ENCODE results near the gene BACE2. TPM values are rescaled to one million over a fixed set of nuclear protein-coding genes. Genes with fewer than 3 reads are reported as not detected.

BACE2 gene
- total and polyA plus RNA-seq, 4 donors, result 1.7 to 16.7 (median 5.6) TPM

GRCh38 chr21:41187537-41188025, 19.6 kb downstream of the BACE2 start:
- Histone ChIP-seq H3K4me3 (ENCODE audit: low read depth in 1 of 3, low read length in 3 of 3) (no peak overlapping the region), H3K4me1 (ENCODE audit: control insufficient read depth in 4 of 4, insufficient read depth in 4 of 4, low read length in 3 of 4) (no peaks in the 10 kb centered on the region), H3K9me3 (ENCODE audit: control insufficient read depth in 4 of 4, low read length in 3 of 4) (no peaks in the 10 kb centered on the region), H3K27ac (ENCODE audit: low read depth in 1 of 2, low read length in 2 of 2) (no peak overlapping the region), H3K27me3 (ENCODE audit: control insufficient read depth in 4 of 4, insufficient read depth in 4 of 4, low read length in 3 of 4) (peaks cover 0 to 3% (median under 1%) of the 10 kb centered on the region in 4 donors), H3K9ac (ENCODE audit: low read depth in 1 of 2, low read length in 2 of 2) (no peak overlapping the region), H3K36me3 (ENCODE audit: control insufficient read depth in 4 of 4, insufficient read depth in 3 of 4, low read depth in 1 of 4, low read length in 3 of 4) (no peaks in the 10 kb centered on the region)
- DNase-seq (ENCODE audit: low spot score), result no peak
- 70% methylated on average over 6 of the region's 6 CpGs for WGBS
- TF ChIP-seq GABPA (IDR thresholded peaks at IDR 0.05 in 1 of 2, conservative IDR thresholded peaks at IDR 0.05 in 1 of 2) (no peak), YY1 (IDR thresholded peaks at IDR 0.05) (no peak), CTCF (IDR thresholded peaks at IDR 0.05; ENCODE audit: low read depth, low read length, missing input control) (no peak), EGR1 (IDR thresholded peaks at IDR 0.05; ENCODE audit: low read depth in 2 of 2) (no peak), HNF4G (IDR thresholded peaks at IDR 0.05) (no peak), RAD21 (IDR thresholded peaks at IDR 0.05) (no peak), NR2F2 (IDR thresholded peaks at IDR 0.05) (no peak), FOXA1 (IDR thresholded peaks at IDR 0.05) (no peak), RXRA (IDR thresholded peaks at IDR 0.05) (no peak), SP1 (IDR thresholded peaks at IDR 0.05) (no peak), TAF1 (conservative IDR thresholded peaks at IDR 0.05) (no peak), ATF3 (IDR thresholded peaks at IDR 0.05) (no peak), JUND (IDR thresholded peaks at IDR 0.05) (no peak), REST (IDR thresholded peaks at IDR 0.05) (no peak)

GRCh38 chr21:41188486-41189149, 20.7 kb downstream of the BACE2 start:
- 77% methylated on average over 6 of the region's 6 CpGs for WGBS
- Histone ChIP-seq H3K27me3 (ENCODE audit: control insufficient read depth in 4 of 4, insufficient read depth in 4 of 4, low read length in 3 of 4) (peaks cover 0 to 3% (median 0%) of the 10 kb centered on the region in 4 donors), H3K27ac (ENCODE audit: low read depth in 1 of 2, low read length in 2 of 2) (no peak overlapping the region), H3K9ac (ENCODE audit: low read depth in 1 of 2, low read length in 2 of 2) (no peak overlapping the region), H3K4me1 (ENCODE audit: control insufficient read depth in 4 of 4, insufficient read depth in 4 of 4, low read length in 3 of 4) (no peaks in the 10 kb centered on the region), H3K36me3 (ENCODE audit: control insufficient read depth in 4 of 4, insufficient read depth in 3 of 4, low read depth in 1 of 4, low read length in 3 of 4) (no peaks in the 10 kb centered on the region), H3K4me3 (ENCODE audit: low read depth in 1 of 3, low read length in 3 of 3) (no peak overlapping the region), H3K9me3 (ENCODE audit: control insufficient read depth in 4 of 4, low read length in 3 of 4) (no peaks in the 10 kb centered on the region)
- DNase-seq (ENCODE audit: low spot score), result no peak
- TF ChIP-seq REST (IDR thresholded peaks at IDR 0.05), result no peak
- TF ChIP-seq CTCF (IDR thresholded peaks at IDR 0.05; ENCODE audit: low read depth, low read length, missing input control), result no peak
- TF ChIP-seq HNF4A (conservative IDR thresholded peaks at IDR 0.05), result no peak
- no peak for TF ChIP-seq FOXA2 (IDR thresholded peaks at IDR 0.05)
- TF ChIP-seq JUND (IDR thresholded peaks at IDR 0.05), result no peak
- TF ChIP-seq EGR1 (IDR thresholded peaks at IDR 0.05; ENCODE audit: low read depth in 2 of 2), result no peak
- no peak for TF ChIP-seq ZBTB33 (IDR thresholded peaks at IDR 0.05)
- TF ChIP-seq MAX (IDR thresholded peaks at IDR 0.05), result no peak

All from liver (tissue), 9 donors.